ENCODE measurements around the gene CHRNA3.

DNA sequence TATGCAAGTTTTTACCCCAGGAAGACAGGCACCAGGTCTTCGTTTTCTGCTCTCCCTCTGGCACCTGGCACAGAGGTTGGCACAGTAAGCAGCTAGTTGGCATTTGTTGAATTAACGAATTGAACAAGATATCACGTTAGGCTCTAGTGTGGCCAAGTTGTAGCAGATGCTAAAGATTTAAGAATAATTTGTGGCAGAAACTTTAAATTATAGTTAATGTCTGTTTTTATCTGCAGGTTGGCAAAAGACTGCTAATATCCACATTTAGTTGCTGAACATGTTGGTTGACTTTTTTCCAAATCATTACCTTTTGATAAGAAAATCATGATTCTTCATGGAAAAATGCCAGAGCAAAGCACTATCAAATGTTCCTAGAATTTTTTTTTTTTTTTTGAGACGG, 47.4 kb downstream of the CHRNA3 start:
- TF ChIP-seq, protein P1, sequence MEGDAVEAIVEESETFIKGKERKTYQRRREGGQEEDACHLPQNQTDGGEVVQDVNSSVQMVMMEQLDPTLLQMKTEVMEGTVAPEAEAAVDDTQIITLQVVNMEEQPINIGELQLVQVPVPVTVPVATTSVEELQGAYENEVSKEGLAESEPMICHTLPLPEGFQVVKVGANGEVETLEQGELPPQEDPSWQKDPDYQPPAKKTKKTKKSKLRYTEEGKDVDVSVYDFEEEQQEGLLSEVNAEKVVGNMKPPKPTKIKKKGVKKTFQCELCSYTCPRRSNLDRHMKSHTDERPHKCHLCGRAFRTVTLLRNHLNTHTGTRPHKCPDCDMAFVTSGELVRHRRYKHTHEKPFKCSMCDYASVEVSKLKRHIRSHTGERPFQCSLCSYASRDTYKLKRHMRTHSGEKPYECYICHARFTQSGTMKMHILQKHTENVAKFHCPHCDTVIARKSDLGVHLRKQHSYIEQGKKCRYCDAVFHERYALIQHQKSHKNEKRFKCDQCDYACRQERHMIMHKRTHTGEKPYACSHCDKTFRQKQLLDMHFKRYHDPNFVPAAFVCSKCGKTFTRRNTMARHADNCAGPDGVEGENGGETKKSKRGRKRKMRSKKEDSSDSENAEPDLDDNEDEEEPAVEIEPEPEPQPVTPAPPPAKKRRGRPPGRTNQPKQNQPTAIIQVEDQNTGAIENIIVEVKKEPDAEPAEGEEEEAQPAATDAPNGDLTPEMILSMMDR (IDR thresholded peaks at IDR 0.05): no peak
- TF ChIP-seq POLR2A (IDR thresholded peaks at IDR 0.05): no peak
